Activated CD8-positive, alpha-beta memory T cell treated with anti-CD3 and anti-CD28 coated beads, Interleukin-2, amount 50 U/mL, for 48 hours (primary cell): Measurements from ENCODE around the gene EMX2.

ENCODE experiments used
- DNase-seq: peaks from one replicate; pipeline ENCODE4 v3.0.0-alpha.2; 2020

EMX2 gene

GRCh38 chr10:117532451-117533107 lies 10.0 kb upstream of the EMX2 start:
- DNase-seq, result no peak

GRCh38 chr10:117533507-117534281 lies 8.9 kb upstream of the EMX2 start:
- DNase-seq, result no peak

GRCh38 chr10:117534321-117535297 lies 7.9 kb upstream of the EMX2 start:
- DNase-seq, result no peak

- no peak for DNase-seq
Measured at GRCh38 chr10:117535298-117536071, 7.1 kb upstream of the EMX2 start.

- DNase-seq, result no peak
Measured at GRCh38 chr10:117536072-117536865, 6.3 kb upstream of the EMX2 start.

GRCh38 chr10:117536866-117537435 lies 5.6 kb upstream of the EMX2 start:
- no peak for DNase-seq

DNA sequence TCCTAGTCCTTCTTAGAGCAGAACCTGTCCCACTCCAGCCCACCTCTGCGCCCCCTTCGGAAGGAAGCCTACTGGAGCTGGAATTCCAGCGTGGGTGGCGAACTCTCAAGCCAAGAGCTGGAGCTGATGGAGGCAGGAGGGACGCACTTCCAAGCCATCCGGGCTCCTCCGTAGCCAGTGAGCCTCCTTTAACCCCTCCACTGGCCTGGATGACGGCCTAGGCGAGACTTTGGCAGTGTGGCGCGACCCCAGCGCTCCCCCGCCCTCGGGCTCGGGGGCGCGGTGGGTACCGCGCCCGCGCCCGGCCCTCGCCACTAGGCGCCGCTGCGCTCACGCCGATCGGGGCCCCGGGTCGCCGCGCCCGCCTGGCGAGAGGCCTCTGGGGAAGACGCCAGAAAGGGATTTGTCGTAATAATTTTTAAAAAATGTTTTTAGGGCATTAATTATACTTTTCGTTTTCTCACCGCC lies 5.1 kb upstream of the EMX2 start:
- DNase-seq, result no peak

- DNase-seq, result no peak
Measured at GRCh38 chr10:117537904-117538524, 4.5 kb upstream of the EMX2 start.

- DNase-seq, result no peak
Measured at GRCh38 chr10:117539361-117539773, 3.2 kb upstream of the EMX2 start.

DNA sequence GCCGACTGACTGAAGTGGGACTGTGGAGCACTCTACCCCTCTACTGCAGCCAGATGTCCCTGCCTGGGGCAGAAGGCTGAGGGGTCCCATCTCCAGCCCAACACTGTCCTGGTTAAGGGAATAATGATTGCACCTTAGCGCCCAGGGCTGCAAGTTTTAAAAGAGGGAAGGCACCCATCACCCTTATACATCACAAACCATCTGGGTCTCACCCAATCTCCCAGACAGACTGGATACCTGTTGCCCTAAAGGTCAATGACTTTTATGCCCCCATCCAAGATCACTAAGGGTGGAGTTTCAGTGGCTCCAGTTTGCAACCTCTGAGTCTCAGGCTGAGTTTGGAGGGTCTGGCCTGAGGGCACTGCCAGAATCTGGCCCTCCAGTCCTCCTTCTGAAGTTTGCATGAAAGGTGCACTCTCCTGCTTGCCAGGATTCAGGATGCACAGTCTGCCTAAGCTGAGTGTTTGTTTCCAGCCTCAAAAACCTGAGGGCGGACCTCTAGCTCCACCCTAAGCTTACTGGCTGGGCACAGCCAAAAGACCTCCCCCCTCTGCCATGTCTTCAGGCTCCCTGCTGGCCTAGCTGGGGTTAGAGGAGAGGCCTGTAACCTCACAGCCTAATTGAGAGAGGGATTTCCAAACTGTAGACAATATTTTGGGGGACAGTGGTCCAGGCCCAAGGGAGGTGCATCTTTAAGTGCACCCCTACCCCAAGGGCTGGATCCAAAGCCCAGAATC lies 2.5 kb upstream of the EMX2 start:
- no peak for DNase-seq

- DNase-seq, result no peak
Measured at GRCh38 chr10:117540640-117541404, 1.7 kb upstream of the EMX2 start.

GRCh38 chr10:117541405-117541908 lies 1.1 kb upstream of the EMX2 start:
- DNase-seq, result no peak

DNA sequence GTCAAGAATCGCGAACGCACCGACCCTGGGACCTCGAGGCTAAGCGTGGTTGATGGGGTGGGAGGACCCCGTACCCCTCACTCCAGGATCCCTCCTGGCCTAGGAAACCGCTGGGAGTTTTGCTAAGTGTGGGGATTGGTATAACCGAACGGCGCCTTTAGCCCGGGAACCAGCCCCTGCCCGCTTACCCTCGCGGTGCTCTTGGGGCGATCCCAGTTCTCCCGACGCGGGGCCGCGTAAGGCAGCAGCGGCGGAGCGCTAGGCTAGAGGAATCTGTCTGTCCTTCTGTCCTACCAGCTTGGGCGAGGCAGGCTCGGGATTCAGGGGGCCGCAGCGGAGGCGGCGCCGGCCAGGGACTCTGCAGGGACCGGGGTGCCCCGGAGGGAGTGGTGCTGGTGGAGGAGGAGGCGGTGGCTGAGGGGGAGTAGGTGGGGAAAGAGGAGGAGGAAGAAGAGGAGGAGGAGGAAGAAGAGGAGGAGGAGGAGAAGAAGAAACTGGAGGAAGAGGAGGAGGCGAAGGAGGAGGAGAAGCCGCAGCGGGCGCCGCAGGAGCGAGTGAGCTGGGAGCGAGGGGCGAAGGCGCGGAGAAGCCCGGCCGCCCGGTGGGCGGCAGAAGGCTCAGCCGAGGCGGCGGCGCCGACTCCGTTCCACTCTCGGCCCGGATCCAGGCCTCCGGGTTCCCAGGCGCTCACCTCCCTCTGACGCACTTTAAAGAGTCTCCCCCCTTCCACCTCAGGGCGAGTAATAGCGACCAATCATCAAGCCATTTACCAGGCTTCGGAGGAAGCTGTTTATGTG lies 439 bp upstream of the EMX2 start:
- DNase-seq, result no peak

DNA sequence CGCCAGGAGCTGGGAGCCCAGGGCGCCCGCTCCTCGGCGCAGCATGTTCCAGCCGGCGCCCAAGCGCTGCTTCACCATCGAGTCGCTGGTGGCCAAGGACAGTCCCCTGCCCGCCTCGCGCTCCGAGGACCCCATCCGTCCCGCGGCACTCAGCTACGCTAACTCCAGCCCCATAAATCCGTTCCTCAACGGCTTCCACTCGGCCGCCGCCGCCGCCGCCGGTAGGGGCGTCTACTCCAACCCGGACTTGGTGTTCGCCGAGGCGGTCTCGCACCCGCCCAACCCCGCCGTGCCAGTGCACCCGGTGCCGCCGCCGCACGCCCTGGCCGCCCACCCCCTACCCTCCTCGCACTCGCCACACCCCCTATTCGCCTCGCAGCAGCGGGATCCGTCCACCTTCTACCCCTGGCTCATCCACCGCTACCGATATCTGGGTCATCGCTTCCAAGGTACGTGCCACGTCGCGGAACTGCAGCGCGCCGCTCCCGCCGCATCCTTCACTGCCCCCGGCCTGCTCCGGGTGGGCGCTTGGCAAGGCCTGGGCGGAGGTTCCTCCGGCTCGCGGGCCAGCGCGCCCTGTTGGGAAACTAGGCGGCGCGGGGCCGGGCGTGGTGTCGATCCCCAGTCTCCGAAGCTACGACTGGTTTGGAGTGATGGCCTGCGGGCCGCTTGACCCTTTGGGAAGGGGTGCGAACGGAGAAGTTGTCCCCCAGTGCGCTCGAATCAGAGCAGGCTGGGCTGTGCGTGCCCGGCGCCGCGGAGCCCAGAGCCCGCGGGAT lies 868 bp downstream of the EMX2 start:
- no peak for DNase-seq

- no peak for DNase-seq
Measured at GRCh38 chr10:117544004-117544701, 1.6 kb downstream of the EMX2 start.

- no peak for DNase-seq
Measured at GRCh38 chr10:117544711-117545140, 2.2 kb downstream of the EMX2 start.
